Ovary (tissue), 9 donors: ENCODE results near the gene RIPOR1. TPM values are rescaled to one million over a fixed set of nuclear protein-coding genes. Genes with fewer than 3 reads are reported as not detected.

Experiments
- DNase-seq, 5 donors: peaks; one replicate each; pipeline ENCODE4 v3.0.0-alpha.2; 2019 to 2020
- H3K27ac ChIP-seq, 2 donors: fragments of 200-600 bp; one replicate each; pipeline versions ENCODE4 v1.5.1 to v1.8.0; 2019 to 2022
- H3K27me3 ChIP-seq: fragments of 200-600 bp; one replicate; pipeline ENCODE4 v1.8.0; 2022
- H3K36me3 ChIP-seq: fragments of 200-600 bp; sonication (generic); one replicate; pipeline ENCODE4 v1.5.1; 2019
- H3K4me1 ChIP-seq: one replicate; pipeline ENCODE4 v1.8.1; 2013; ENCODE audit warnings: mild to moderate bottlenecking, moderate library complexity; ENCODE audit not compliant: insufficient read depth
- H3K4me3 ChIP-seq: fragments of 200-600 bp; sonication (generic); one replicate; pipeline ENCODE4 v1.5.1; 2017
- H3K9me3 ChIP-seq, 2 donors: fragments of 200-600 bp in 1 of 2; sonication (generic) in 1 of 2; one replicate each; pipeline versions ENCODE4 v1.5.1 to v1.8.1; 2013 to 2019; ENCODE audit warnings: mild to moderate bottlenecking in 1 of 2, moderate library complexity in 1 of 2
- EP300 ChIP-seq: sonication (generic); formaldehyde crosslinking; IDR thresholded peaks from one replicate; pipeline ENCODE4 v1.6.1; 2017; ENCODE audit warnings: antibody characterized with exemption
- POLR2A ChIP-seq: fragments of 450-650 bp; IDR thresholded peaks from one replicate; pipeline ENCODE4 v1.6.1; 2017; ENCODE audit warnings: antibody characterized with exemption, mild to moderate bottlenecking, moderate library complexity
- WGBS, 3 donors: extraction: QIAGEN DNeasy Blood & Tissue Kit in 1 of 3; methylation state at CpG; one replicate each; pipeline versions ENCODE4 v1.1.5 to v1.1.7; 2013 to 2017; 5-methylcytosine and 5-hydroxymethylcytosine counted together
- intact Hi-C, 4 donors: fragments of 100-400 bp; cut with DNase I; formaldehyde crosslinking; loops; one replicate each; pipeline versions ENCODE4 v1.11.0 to v1.15.1; 2022 to 2023
- polyA plus RNA-seq, 2 donors: library from polyadenylated mRNA; stranded (reverse); fragments of 200-250 nt in 1 of 2; fragments of 350-450 nt in 1 of 2; fragmentation: Illumina TruSeq in 1 of 2; extraction: RNeasy Lipid Tissue Mini Kit (QIAGEN cat#74804) in 1 of 2; gene quantifications; one replicate each; pipeline ENCODE4 v1.2.3, GENCODE V29; 2013 to 2014
- total RNA-seq, 7 donors: library from RNA; depleted of rRNA in 2 of 7; stranded (reverse); fragments of >200 nt in 2 of 7; fragmentation: NEBNext Ultra II Directional in 3 of 7; extraction: Animal tissue kit (Norgen Biotek cat#: 25700) in 3 of 7; gene quantifications; one replicate each; pipeline versions ENCODE4 v1.1.0 to v1.2.4, GENCODE V29; 2016 to 2023
- TF ChIP-seq, protein P1 (sequence below), 3 donors: fragments of 450-650 bp in 2 of 3; fragments of 200-600 bp in 1 of 3; IDR thresholded peaks; one replicate each; pipeline versions ENCODE4 v1.5.1 to v1.8.0; 2016 to 2022; ENCODE audit warnings: antibody characterized with exemption in 3 of 3, mild to moderate bottlenecking in 1 of 3
- donor health status: DM: no; HTN: no; CAD: no; lungs with moderate emphysema.
- donor health status: DM: no; HTN: no; CAD: no.
- donor health status: Bipolar disorder and iron deficiency.
- donor health status: DM: yes; HTN: yes; CAD: no.
- donor health status: DM: no; HTN: no; CAD: no.
- donor health status: DM: yes; HTN: yes; CAD: no.

RIPOR1 gene
- total and polyA plus RNA-seq, 9 donors = 22.3 to 96.3 (median 70.4) TPM

DNA sequence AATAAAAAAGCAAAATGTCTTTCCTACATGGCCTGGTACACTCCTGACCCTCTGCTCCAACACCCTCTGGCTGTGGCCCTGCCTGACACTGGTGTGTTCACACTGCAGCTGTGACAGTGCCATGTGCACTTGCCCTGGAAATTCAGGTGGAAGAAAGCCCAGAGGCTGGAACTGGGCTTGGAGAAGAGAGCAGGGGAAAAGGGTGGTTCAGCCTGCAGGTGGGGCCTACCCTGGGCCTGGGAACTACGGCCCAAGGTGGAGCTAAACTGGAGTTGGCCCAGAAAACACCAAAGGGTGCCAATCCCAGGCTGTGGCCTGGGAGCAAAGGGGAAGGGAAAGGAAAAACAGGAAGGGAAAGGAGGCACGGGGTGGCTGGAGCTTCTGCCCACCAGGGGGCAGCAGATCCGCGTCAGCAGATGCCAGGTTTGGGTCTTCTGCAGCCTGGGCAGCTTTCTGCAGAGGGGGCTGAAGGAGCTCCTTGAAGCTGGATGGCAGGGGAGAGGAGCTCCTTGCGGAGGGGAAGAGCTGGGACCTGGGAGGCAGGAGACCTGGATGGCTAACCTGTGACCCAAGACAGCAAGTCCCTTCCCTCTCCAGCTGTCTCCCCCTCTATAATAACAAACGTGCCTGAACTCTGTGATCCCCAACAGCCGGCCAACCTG is 18.3 kb downstream of the RIPOR1 start:
- Histone ChIP-seq H3K9me3 (no peaks in the 10 kb centered on the region), H3K4me3 (no peak overlapping the region), H3K4me1 (no peaks in the 10 kb centered on the region), H3K36me3 (no peaks in the 10 kb centered on the region), H3K27me3 (no peaks in the 10 kb centered on the region), H3K27ac (no peak overlapping the region)
- intact Hi-C loops = loop anchor here in 3 of 4 donors (5.0 to 10.0 kb wide), 3 partner anchors 95 to 100 kb away; partner anchors contain the start of gene CARMIL2 (in 2 of the 3)
- DNase-seq = peak; percentile 61 to 86 (median 78)
- no peak for TF ChIP-seq EP300
- TF ChIP-seq POLR2A = no peak
- TF ChIP-seq, protein P1, sequence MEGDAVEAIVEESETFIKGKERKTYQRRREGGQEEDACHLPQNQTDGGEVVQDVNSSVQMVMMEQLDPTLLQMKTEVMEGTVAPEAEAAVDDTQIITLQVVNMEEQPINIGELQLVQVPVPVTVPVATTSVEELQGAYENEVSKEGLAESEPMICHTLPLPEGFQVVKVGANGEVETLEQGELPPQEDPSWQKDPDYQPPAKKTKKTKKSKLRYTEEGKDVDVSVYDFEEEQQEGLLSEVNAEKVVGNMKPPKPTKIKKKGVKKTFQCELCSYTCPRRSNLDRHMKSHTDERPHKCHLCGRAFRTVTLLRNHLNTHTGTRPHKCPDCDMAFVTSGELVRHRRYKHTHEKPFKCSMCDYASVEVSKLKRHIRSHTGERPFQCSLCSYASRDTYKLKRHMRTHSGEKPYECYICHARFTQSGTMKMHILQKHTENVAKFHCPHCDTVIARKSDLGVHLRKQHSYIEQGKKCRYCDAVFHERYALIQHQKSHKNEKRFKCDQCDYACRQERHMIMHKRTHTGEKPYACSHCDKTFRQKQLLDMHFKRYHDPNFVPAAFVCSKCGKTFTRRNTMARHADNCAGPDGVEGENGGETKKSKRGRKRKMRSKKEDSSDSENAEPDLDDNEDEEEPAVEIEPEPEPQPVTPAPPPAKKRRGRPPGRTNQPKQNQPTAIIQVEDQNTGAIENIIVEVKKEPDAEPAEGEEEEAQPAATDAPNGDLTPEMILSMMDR (IDR thresholded peaks at IDR 0.05) = peak; percentile 74 to 91 (median 85)
- WGBS, 3 donors = 13 to 16% (median 16%) methylated on average over 7 of the region's 7 CpGs

DNA sequence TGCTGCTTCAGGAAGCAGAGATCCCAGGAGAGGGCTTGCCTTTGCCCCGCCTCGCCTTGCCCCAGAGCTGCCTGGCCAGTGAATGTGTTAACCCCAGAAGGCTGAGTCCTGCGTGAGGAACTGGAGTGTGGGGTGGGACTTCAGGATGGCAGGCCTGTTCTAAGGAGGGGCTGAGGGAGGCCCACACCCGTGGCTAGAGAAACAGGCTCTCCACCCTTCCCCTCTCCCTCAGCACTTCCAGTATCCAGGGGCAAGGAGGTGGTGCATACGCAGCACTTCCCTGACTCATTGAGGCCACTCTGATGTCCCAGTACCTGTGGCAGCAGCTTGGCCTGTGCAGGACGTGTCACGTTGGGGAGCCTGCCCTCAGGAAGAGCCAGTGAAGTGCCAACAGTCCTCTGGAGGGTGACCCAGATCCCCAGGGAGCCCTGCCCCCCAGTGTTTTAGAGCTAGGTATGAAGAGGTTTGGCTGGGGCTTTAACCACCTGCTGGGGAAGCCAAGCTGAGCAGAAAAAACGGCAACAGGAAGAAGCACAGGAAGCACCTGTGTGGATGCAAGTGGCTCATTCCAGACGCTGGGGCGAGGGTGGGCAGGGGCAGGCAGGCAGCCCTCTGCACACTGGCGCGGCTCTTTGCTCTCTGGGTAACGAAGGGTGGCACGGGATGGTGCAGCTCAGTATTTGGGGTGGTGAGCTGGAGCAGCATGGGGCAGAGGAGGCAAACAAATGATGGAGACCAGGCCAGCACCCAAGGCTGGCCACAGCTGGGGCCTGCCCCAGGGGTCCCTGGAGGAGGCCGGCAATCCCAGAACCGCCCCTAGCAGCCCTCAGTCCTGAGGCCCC is 19.0 kb downstream of the RIPOR1 start:
- Histone ChIP-seq H3K36me3 (no peaks in the 10 kb centered on the region), H3K27me3 (no peaks in the 10 kb centered on the region), H3K9me3 (no peaks in the 10 kb centered on the region), H3K27ac (no peak overlapping the region), H3K4me1 (no peaks in the 10 kb centered on the region), H3K4me3 (no peak overlapping the region)
- 59 to 68% (median 61%) methylated on average over 16 of the region's 16 CpGs for WGBS, 3 donors
- peak in 4 of 5 donors; percentile 26 to 46 (median 31) for DNase-seq
- intact Hi-C loops = loop anchor here in 3 of 4 donors (5.0 to 10.0 kb wide), 3 partner anchors 95 to 100 kb away; partner anchors contain the start of gene CARMIL2 (in 2 of the 3)
- TF ChIP-seq, protein P1 (IDR thresholded peaks at IDR 0.05) = no peak
- no peak for TF ChIP-seq EP300
- TF ChIP-seq POLR2A = no peak

DNA sequence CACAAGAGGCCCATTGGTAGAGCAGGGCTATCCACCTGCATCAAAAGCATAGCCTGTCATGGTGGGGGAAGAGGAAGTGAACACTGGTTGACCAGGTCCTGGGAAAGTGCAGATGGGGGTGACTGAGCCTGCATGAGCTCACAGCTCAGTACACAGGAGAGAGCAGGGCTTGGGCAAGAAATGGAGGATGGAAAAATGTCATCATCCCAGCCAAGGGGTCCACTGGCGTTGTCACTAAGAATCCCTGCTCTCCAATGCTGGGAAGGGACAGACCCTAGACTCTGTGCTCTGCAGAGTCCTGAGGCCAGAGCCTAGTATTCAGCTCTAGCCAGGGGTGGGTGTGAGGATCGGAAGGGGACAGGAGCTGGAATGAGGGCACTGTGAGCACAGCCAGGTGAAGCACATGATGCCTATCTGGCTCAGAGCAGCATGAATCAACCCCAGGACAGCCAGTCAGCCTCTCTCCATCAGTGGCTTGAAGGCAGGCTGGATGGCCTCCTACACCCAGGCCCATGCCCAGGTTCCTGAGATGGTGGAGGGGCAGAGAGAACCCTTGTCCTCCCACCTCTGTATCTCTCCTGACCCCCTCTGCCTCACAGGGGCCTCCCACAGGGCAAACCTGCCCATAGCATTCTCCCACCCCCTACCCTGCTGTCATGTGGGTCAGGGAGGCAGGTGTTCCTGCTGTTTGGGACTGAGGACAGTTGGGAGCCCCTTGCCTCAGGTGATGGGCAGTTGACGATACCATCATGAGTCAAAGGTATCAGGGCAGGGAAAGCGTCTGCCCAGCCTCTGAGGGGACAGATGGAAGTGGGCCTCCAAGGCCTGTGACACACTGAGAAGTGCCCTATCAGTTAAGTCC is 19.9 kb downstream of the RIPOR1 start:
- DNase-seq = peak in 2 of 5 donors; percentile 12 to 28
- Histone ChIP-seq H3K9me3 (no peaks in the 10 kb centered on the region), H3K27ac (no peak overlapping the region), H3K4me1 (no peaks in the 10 kb centered on the region), H3K36me3 (no peaks in the 10 kb centered on the region), H3K4me3 (no peak overlapping the region), H3K27me3 (no peaks in the 10 kb centered on the region)
- WGBS, 3 donors = 82 to 89% (median 83%) methylated on average over 4 of the region's 4 CpGs
- TF ChIP-seq POLR2A (no peak), EP300 (no peak)
- TF ChIP-seq, protein P1 (IDR thresholded peaks at IDR 0.05) = no peak
- intact Hi-C loops = loop anchor here in 3 of 4 donors (5.0 to 10.0 kb wide), 3 partner anchors 94 to 99 kb away; partner anchors contain the start of gene CARMIL2 (in 2 of the 3)

DNA sequence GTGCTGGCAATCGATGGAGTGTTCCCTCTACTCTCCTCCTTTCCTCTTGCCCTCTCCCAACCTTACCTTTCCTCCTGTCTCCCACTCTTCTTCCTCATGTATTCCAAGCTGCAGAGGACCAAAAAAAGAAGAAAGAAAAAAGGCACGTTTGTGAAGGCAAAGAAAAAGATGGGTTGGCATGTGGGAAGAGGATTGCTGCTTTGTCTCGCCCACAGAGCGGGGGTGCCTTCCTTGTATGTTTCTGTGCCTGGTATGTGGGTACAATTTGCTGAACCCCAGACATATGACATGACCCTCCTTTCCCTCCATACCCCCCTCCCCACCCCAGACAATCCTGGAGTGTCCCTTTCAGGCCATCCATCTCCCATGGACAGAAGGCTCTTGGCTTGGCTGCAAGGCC is 20.6 kb downstream of the RIPOR1 start:
- no peaks in the 10 kb centered on the region for H3K27me3 ChIP-seq
- no peak overlapping the region for H3K4me3 ChIP-seq
- no peak overlapping the region for H3K27ac ChIP-seq
- intact Hi-C loops = loop anchor here in 3 of 4 donors (5.0 to 10.0 kb wide), 3 partner anchors 93 to 98 kb away; partner anchors contain the start of gene CARMIL2 (in 2 of the 3)
- DNase-seq = peak in 1 of 5 donors; percentile 16
- no peak for TF ChIP-seq POLR2A
- H3K4me1 ChIP-seq = no peaks in the 10 kb centered on the region
- H3K9me3 ChIP-seq = no peaks in the 10 kb centered on the region
- WGBS, 3 donors = 71 to 80% (median 72%) methylated on average over 4 of the region's 4 CpGs
- H3K36me3 ChIP-seq = no peaks in the 10 kb centered on the region
